Medulla oblongata (tissue), 1 donor: Measurements from ENCODE around the gene DGKQ.
A peak's percentile ranks its signal among the peaks of the same experiment; 100 is the strongest.
"Not testable (repeated sequence)": the region's sequence is repeated elsewhere in the genome, so short reads cannot be mapped to it uniquely, and the experiment has no call there.

Source experiments
- DNase-seq: peaks from one replicate; pipeline ENCODE4 v3.0.0-alpha.2; 2015; ENCODE audit errors: extremely low spot score

The DGKQ gene

GRCh38 chr4:1010395-1011021, 37.1 kb upstream of the DGKQ start:
- DNase-seq, result no peak

GRCh38 chr4:1009542-1010394, 36.4 kb upstream of the DGKQ start:
- DNase-seq, result peak; percentile 62

GRCh38 chr4:1008840-1009541, 35.6 kb upstream of the DGKQ start:
- DNase-seq, result no peak

GRCh38 chr4:1006856-1007255, 33.5 kb upstream of the DGKQ start:
- no peak for DNase-seq

DNA sequence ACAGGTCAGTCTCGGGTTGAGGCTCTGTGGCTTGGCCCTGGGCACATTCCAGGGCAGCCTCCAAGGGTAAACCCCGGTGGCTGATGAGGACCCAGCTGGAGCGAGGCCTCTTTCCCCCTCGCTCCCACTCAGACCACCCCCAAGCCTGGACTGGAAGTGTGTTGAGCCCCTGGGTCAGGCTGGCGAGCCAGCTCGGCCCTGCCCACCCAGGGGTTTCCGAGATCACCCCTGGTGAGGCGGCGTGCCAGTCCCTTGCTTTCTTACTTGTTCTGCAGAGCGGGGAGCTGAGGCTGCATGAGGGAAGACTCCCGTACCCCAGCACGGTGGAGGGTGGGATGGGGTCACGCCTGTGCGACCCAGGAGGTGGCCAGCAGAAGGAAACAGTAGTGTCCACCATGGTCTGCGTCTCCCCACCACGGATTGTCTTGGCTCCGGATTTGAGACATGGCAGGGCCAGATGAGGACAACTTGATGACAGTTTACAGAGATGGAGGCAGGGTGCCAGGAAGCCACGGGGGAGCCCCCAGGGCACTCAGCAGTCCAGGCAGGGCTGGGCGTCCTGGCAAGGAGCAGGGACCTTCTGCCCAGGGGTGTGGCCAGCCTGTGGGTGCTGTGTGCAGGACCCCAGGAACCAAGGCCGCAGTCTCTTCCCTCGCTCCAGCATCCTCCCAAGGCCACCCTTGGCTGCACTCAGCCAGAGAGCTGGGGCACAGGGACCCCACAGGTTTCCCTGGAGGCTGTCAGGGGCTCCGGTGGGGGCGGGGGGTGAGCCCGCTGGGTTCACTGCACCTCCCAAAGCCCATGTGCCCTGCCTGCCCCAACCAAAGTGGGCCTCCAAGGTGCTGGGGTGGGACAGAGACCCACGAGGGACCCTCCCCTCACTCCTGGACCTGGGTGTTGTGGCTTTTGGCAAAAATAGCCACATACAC, 31.5 kb upstream of the DGKQ start:
- DNase-seq, result no peak

- no peak for DNase-seq
These were observed 30.7 kb upstream of the DGKQ start for GRCh38 chr4:1004071-1004418.

DNA sequence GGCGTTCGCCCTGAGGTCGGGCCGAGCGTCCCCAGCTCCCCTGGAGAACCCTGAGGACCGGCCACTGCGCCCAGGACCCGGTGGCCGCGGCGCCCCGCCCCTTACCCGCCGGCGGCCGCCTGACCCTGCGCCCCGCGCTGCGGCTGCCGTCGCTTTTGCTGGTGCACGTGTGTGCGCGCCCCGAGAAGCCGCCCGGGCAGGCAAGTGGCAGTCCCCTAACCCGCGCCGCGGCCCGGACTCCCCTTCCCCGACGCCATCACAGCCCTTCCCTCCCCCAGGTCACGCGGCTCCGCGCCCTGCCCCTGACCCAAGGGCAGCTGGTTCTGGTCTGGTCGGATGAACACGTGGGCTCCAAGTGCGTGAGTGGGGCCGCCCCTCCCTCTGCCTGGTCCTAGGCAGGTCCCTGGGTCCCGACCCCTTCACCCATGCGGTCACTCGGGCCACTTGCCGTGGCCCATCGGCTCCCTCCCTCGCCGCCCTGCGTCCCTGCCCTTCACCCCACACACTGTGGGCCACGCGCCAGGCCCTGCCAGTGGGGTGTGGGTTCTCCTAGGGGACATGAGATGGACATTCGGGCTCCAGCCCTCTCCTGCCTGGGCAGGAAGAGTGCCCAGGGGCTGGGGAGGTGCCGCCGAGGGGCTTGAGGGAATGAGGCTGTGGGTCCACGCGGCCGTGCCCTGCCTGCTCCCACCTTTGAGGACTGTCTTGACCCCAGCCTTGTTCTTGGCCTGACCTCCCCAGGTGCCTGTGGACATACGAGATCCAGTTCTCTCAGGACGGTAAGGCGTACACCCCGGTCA, 30.1 kb upstream of the DGKQ start:
- no peak for DNase-seq

DNA sequence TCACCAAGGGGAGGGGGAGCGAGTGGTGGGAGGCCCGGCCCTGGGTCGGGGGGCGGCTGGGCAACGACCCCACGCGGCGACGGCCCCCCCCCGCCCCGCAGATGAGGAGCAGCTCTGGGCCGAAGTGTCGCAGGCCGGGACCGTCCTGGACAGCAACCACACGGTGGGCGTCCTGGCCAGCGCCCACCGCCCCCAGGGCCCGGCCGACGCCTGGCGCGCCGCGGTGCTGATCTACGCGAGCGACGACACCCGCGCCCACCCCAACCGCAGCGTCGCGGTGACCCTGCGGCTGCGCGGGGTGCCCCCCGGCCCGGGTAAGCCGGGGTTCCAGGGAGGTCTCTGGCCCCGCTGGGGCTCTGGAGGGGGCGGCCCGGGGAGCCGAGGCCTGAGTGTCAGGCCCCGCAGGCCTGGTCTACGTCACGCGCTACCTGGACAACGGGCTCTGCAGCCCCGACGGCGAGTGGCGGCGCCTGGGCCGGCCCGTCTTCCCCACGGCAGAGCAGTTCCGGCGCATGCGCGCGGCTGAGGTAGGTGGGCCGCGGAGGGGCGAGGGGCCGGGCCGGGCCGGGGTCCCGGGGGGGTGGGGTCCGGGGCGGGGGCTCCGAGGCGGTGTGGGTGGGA, 29.4 kb upstream of the DGKQ start:
- DNase-seq, result no peak

DNA sequence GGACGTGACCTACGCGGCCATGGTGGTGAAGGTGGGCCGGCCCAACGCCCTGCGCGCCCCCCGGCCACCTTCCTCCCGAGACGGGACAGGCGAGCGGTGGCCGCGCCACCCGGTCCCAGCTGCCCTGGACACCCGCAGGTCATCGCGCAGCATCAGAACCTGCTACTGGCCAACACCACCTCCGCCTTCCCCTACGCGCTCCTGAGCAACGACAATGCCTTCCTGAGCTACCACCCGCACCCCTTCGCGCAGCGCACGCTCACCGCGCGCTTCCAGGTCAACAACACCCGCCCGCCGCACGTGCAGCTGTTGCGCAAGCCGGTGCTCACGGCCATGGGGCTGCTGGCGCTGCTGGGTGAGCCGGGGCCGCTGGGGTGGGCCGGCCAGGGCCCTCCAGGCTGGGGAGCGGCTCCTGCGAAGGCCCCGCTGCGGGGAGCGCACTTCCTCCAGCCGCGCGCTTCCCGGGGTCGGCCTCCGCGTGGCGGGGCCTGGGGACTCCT, 28.8 kb upstream of the DGKQ start:
- DNase-seq, result no peak

- no peak for DNase-seq
These were observed 28.3 kb upstream of the DGKQ start for GRCh38 chr4:1001561-1002130.

DNA sequence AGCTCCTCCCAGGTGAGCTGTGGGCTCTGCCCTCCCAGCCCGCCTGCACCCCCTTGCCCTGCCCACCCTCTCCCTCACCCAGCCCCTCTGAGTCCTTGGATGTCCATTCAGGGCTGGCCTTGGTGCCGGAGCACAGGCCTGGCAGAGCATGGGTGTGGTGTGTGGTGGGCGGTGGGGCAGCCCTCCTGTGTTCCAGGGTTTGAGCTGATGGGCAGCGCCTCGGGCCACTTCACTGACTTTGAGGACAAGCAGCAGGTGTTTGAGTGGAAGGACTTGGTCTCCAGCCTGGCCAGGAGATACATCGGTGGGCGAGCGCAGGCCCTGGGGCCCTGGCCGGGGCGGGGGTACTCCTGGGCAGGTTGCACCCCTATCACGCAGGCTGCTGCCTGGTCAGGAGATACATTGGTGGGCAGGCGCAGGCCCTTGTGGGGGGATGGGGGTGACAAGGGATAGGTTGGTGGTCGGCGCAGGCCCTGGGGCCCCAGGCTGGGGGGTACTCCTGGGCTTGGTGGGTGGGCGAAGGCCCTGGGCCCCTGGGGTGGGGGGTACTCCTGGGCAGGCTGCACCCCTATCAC, 27.4 kb upstream of the DGKQ start:
- no peak for DNase-seq

GRCh38 chr4:999882-1000425, 26.6 kb upstream of the DGKQ start:
- DNase-seq, result no peak

GRCh38 chr4:999240-999863, 26.0 kb upstream of the DGKQ start:
- DNase-seq, result not testable (repeated sequence)

- no peak for DNase-seq
These were observed 24.8 kb upstream of the DGKQ start for GRCh38 chr4:998096-998691.

- peak; percentile 71 for DNase-seq
These were observed 24.2 kb upstream of the DGKQ start for GRCh38 chr4:997375-998071.

GRCh38 chr4:996997-997374, 23.6 kb upstream of the DGKQ start:
- DNase-seq, result no peak

DNA sequence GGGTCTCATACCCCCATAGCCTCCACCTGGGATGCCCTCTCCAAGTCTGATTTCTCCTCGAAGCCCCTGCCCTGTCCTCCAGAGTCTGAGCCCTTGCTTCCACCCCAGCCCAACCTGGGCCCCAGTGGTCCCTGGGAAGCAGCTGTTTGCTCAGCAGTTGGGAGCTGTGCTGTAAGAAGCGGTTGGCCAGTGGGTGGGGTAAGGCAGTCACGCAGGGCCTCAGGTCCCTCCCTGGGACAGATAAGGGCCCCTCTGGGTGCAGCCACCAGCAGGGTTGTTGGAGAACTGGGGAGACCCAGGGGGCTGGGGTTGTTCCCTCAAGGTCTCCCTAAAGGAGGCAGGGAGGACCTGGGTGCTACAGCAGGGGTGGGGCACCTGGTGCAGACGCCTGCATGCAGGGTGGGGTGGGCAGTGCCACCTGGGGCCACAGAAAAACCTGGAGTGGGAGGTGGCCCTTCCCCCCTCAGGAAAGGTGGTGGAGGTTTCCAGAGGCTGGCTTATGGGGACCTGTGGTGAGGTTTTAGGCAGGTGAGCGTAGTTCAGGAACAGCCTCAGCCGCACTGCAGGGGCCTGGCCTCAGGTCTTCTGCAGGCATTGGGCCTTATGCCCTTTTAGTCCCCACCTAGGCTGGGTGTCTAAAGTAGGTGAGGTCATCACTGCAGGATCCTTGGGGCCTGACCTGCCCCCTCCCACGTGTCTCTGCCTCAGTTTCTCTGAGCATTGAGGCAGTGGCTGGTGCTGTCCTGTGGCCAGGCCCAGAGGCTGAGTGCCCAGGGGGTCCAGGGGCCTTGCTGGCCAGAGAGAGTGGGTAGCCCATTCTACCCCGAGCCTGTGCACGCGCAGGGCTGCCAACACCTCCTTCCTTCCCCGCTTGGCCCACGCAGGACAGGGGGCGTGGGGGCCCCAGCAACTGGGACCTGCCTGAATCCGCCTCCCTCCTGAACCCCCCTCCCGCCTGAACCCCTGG, 22.9 kb upstream of the DGKQ start:
- no peak for DNase-seq
